COLO668 (cell line): ENCODE data around the gene EVA1A.
A peak's percentile ranks its signal among the peaks of the same experiment; 100 is the strongest.

Source experiments
- DNase-seq: peaks from one replicate; lab custom pipeline; 2025; ENCODE audit not compliant: unreplicated experiment; lab: John Stamatoyannopoulos, UW

The EVA1A gene

DNA sequence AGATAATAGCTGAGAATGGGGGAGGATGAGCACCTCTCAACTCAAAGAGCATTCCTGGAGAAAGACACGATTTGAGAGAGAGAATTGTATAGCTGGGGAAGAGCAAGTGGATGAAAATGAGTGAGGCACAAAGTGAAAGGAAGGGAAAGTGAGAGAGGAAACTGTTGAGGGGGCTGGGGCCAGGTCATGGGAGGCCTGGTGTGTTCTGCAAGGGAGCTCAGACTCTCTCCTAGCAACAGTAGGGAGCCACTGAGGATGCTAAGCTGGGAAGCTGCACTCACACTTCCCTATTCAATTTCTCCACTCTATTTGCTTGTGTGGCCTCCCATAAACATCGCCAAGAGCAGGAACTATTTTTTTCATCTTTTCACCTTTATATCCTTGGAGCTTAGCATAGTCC, 14.8 kb downstream of the EVA1A start:
- DNase-seq = no peak

DNA sequence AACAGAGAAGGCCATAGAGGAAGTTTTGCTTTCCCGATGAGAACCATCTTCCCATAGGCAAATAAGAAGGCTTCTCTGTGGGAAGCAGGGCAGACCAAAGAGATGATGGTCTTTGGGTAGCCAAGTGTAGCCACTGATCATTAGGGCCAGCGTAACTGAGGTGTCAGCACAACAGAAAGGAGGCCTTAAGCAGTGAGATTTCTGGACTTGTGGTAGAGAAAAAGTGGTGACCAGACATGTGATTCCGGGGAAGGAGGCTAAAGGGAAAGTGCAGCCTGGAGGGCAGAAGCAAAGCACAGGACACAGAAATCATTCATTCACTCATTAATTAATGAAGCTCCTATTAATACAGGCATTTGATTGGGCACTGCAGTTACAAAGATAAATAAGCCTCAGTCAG, 15.4 kb downstream of the EVA1A start:
- no peak for DNase-seq

DNA sequence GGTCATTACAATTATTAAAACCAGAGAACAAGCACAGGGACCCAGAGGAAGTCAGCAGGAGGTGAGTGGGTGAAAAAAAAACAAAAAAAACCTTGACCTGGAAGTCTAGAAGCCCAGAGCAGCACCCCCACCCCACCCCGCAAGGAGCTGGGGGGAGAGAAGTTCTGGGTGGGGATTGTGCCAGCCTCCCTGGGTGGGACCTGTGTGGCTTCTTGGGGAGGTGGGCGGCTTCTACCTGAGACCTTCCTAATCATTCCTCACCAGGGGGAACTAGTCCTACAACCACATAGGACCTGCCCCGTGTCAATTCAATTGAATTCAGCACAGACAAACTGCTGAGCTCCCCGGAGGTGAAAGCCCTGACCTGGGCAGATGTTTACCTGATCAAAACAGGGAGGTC, 17.3 kb downstream of the EVA1A start:
- DNase-seq = no peak

DNA sequence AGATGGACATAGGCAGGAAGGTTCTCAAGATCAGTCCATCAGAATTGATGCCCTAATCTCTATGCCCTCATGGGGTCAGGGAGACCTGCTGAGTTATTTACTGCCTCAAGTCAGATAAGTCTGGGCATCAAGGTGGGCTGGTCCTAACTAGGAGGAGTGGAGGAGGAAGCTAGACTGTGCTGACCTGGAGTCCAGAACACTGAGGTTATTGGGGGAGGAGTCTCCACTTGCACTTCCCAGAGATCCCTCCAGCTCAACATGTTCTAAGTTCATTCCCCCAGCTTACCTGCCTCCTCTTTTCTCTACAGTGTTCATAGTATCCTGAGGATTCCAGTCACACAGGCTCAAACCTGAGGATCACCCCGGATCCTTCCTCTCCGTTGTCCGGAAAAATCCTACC, 19.3 kb downstream of the EVA1A start:
- no peak for DNase-seq

DNA sequence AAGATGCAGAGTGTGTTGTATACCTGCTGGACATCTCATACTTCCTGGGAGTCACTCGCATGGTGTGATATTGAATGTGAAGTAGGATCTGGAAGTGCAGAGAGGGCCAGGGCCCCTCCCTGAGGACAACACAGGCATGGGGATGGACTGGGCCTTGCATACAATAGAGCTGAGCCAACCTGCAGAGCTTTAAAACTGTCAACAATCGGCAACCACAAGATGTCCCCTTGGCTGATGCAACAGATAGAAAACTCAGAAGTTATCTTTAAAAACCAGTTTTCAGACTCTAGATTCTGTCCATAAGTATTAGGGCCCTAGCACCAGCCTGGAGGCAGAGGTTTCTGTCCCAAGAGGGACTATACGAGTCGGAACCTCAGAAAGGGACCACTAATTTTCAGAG, 19.7 kb downstream of the EVA1A start:
- no peak for DNase-seq

DNA sequence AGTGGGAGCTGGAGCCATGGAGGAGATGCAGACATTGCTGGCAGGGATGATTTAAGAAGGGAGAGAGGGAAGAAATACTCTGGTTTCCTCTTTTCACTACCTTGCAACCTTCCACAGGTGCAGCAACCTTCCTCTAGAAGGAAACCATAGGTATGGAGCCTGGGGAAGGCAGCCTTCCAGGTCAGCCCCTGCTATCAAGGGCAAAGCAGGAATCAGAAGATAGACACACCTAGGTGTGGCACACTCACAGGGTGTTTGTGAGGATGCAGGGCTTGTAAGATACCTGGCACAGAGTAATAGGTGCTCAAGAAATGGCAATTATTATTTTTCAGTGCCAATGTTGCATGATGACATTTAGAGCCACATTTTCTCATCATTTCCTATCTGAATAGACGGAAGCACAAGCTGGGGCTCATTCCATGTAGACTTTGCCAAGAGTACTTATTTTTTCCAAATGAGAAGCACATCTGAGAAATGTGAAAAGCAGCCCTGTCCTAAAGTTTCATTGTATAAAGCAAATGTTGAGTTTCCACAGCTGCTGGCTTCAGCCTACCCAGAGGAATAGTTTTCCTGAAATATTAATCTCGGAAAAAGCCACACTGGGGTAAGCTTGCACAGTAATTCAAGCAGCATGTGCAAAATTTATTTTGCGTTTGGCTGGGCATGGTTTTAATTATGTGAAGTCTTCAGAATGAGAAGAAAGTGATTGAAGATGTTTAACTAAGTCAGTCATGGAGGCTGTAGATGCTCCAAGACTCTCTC, 20.6 kb downstream of the EVA1A start:
- DNase-seq = no peak

DNA sequence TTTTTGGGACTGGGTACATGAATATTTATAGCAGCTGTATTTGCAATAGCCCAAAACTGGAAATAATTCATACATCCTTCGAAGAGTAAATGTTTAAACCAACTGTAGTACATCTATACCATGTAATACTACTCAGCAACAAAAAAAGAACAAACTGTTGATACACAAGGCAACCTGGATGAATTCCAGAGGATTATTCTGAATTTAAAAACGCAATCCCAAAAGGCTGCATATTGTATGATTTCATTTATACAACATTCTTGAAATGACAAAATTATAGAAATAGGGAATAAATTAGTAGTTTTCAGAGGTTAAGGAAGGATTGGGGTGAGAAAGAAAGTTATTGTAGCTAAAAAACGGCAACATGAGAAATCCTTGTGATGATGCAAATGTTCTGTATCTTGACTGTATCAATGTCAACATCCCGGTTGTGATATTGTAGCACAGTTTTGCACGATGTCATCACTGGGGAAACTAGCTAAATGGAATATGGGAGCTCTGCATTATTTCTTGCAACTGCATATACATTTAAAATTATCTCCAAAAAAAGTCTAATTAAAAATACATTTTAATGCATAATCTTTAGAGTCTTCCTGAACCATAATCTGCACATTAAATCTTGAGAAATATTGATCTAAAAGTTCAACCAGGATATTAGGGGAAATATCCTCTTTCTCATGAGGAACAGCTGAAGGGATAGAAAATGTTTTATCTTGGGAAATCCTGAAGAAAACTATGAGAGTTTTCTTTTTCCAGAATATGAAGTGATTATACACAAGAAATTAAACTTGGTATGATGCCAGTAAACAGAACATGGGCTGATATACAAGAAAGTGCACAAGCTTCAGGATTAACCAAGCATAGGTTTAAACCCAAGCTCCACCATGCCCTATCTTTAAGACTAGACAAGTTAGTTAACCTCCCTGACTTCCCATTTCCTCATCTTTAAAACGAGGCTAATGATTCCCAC, 21.9 kb downstream of the EVA1A start:
- no peak for DNase-seq

DNA sequence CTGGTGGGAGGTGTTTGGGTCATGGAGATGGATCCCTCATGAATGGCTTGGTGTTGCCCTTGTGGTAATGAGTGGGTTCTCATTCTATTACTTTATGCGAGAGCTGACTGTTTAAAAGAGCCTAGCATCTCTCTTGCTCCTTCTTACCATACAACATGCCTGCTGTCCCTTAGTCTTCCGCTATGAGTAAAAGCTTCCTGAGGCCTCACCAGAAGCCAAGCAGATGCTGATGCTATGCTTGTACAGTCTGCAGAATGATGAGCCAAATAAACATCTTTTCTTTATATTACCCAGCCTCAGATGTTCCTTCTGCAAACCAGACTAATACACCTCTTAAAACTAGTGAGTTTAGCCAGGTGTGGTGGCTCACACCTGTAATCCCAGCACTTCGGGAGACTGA, 23.1 kb downstream of the EVA1A start:
- no peak for DNase-seq

DNA sequence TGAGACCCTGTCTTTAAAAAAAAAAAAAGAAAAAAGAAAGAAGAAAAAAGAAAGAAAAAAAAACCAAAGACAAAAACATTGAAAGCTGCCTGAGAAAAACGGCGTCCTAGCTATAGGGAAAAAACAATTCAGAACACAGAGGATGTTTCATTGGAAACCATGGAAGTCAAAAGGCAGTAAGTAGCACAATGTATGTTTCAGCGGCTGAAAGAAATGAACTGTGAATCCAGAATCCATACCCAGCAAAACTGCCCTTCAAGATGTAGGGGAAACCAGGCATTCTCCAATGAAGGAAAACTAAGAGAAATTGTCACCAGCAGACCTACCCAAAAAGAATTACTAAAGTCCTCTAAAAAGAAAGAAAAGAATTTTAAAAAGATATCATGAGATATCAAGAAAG, 27.6 kb downstream of the EVA1A start:
- DNase-seq = no peak

DNA sequence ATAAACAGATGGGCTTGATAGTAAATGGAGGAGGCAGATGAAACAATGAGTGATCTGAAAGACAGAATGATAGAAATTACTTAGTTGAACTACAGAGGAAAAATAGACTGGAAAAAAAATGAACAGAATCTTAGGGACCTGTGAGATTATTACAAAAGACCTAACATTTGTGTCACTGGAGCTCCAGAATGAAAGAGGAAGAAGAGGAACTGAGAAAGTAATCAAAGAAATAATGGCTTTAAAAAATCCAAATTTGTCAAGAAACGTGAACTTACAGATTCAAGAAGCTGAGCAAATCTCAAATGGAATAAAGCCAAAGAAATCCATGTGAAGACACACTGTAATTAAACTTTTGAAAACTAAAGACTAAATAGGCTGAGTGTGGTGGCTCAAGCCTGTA, 28.3 kb downstream of the EVA1A start:
- no peak for DNase-seq

DNA sequence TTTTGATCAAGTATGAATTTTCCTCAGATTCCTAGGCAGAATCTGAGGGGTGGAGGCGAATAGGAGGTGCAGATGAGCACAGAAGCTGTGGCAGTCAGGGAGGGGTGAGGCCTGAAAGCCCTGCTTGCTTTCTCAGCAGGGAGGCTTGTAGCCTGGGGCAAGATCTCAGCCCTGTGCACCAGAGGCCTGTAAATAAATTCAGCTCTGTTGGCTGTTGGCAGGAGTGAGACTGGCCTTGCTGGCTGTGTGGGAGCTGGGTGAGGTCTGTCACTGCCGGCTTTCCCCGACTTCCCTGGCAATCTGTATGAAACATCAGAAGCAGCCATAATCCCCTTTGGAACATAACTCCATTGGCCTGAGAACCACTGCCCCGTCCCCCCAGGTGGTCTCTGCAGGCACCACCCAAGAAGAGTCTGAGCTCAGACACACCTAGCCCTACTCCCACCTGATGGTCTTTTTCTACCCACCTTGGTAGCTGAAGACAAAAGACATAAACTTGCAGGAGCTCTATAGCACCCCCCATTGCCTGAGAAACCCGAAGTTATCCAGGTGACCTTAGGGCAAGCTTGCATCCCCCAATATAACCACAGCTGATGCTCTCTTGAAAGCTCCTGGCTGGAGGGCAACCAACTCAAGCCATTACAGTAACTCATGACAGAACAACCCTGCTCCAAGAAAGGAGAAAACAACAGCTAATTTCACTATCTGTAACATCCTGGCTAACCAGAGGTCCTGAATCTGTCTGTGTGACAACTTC, 32.3 kb downstream of the EVA1A start:
- DNase-seq = peak; percentile 66

DNA sequence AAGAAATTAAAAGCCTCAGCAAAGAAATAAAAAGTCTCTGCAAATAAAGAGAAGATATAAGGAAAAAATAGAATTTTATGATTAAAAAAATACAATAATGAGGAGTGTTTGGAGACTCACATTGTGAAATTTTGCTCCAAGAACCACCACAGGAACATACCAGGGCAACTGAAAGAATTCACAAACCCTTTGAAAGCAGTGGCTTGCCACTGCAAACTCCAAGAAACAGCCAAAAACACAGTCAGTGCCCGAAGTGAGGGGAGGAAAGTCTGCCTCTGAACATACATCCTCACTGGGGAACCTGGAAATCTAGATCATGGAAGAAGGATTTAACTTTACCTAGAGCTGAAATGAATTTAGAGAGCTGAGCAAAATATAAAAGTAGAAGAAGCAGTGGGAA, 33.1 kb downstream of the EVA1A start:
- no peak for DNase-seq

DNA sequence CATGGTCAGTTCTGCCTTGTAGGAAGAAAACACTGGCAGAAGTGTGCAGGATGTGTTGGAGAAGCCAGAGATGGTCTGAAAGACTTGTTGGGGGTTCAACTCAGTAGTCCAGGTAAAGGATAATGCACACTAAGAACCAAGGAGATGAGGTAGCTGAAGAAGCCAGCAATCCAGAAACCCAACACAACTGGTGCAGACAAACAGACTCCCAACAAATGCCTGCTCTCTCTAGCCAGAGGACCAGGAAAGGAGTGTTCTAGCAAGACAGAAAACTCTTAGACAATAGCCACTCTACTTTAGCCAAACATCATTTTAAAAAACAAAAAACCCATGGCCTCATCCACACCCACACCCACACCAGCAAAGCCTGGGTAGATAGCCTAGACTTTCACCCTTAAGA, 33.9 kb downstream of the EVA1A start:
- DNase-seq = no peak

DNA sequence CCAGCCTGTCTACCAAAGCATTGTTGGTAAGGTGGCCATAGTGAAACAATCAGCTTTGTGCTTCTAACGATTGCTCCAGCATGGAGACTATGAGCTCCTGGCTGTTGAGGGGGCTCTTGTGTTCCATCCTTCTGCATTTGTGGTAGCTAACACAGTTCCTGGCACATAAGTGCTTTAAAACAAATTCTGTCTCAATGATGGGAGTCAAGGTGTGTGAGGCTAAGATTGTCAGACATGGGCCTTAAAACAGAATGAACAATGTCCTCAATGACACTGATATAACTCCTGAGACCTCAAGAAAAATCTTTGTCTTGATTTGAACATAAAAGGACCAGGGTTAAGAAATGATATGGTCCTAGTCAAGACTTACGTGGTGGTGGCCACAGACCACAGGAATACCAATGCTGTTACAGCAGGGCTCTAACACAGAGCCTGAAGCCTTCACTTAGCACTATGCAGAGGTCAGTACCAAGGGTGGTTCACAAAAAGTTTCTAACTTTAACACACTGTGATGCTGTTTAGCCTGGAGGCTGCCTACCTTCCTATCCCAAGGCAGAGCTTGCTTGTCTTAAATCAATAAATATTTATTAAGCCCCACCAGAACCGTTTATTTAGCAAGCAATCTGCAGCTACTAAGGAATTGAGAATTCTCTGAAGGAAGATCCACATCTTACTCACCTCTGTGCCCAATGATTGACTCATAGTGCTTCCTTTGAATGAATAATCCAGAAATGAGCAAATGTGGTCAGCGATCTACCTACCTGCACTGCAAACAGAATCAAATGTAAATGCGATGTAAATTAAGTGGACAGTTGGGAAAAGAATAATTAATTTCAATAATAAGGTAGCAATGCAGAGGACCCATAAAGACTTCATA, 35.1 kb downstream of the EVA1A start:
- no peak for DNase-seq

DNA sequence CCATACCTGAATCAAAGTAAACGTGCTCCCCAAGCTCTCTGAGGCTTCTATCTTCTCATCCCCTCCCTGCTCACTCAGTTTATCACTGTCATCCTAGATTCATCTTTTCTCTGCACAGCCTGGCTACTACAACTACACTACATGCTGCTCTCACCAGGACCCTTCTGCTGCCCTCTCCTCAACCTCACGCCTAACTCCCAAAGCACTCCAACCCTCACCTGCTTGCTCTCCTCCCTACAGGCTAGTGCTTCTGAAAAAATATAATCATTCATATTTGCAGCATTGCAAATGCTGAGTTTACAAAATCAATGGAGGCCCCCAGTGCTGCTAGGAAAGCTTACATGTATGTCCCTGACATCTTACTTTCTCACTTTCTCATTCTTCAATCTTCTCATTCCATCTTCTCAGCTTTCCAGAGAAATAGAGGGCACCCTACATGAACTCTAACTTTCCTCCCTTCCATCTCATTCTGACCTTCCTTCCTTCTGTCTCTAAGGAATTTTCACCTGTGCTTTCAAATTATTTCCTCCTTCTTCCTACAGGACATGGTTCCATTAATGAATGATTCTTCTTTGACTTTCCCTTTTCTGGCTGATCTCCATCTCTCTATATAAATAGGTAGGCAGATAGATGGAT, 36.3 kb downstream of the EVA1A start:
- no peak for DNase-seq

DNA sequence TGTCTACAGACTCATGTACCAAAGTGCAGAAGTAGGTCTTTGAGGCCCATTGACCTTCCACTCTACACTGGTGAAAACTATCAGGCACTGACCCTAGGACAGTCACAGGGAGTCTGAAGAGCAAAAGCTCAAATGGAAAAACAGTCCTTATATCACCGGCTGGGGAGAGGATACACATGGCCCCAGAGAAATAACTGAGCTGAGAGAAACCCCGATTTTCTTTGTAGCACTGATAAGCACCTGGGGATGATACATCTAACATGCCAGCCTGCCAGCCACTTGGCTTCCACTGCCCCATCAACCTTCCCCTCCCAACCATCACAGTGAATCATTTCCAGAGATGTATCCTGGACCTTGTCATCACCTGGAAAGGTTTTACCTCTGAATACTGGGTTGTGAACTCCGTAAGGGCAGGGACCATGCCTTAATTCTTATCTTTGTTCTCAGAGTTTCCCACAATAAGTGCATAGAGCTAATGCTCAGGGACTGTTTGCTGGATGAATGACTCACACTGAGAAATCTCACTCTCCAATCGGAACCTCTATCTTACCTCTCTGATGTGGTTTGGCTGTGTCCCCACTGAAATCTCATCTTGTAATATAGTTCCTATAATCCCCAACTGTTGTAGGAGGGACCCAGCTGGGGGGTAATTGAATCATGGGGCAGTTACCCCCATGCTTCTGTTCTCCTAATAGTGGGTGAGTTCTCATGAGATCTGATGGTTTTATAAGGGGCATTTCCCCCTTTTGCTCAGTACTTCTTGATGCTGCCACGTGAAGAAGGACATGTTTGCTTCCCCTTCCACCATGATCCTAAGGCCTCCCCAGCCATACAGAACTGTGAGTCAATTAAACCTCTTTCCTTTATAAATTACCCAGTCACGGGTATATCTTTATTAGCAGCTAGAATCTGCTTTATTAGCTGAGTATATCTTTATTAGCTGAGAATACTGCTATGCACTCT, 37.1 kb downstream of the EVA1A start:
- no peak for DNase-seq

DNA sequence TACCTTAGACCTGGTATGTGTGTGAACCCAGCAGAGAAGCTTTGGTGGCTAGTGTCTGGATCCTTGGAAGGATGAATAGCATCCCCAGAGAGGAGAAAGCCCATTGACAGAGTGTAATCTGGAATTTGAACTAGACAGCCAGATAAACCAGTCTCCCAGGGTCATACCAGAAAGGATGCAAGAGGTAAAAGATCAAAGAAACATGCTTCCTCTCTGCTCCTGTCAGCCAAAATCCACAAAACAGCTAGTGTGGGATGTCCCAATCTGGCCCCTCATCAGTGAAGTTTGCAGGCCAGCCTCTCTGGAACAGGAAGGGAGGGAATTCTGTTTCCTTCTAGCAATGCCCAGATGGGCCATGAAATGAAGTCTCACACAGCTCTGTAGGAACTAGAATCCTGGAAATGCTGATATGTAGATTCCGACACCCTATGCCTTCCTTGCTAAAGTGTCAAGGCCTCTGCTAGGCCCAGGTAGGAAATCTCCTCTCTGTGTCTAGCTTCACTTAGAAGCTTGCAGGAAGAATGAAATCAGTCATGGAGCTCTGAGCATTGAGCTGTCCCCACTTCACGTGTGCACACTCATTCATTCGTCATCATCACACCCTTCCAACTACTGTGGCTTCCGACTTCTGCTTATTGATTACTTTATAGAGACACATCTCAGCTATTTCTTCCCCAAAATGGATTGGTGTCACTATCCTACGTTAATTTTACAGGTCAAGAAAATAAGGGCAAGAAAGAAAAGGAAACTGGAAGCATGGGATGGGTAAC, 38.0 kb downstream of the EVA1A start:
- DNase-seq = no peak

DNA sequence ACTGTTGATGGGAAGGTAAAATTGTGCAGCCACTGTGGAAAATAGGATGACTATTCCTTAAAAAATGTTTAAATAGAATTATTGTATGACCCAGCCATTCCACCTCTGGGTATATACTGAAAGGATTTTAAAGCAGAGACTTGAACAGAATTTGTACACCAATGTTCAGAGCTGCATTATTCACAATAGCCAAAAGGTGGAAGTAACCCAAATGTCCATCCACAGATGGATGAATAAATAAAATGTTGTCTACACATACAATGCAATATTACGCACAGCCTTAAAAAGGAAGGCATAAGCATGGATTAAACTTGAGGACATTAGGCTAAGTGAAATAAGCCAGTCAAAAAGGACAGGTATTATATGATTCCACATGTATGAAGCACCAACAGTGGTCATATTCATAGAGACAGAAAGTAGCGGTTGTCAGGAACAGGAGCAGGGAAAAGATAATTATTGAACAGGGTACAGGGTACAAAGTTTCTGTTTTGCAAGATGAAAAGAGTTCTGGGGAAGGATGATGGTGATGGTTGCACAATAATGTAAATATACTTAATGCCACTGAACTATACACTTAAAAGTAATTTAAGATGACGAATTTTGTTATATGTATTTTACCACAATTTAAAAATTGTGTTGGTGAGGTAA, 39.4 kb downstream of the EVA1A start:
- no peak for DNase-seq
